ENCODE measurements around the gene WDFY2. TPM values are rescaled to one million over a fixed set of nuclear protein-coding genes. Genes with fewer than 3 reads are reported as not detected.

WDFY2 gene
- total and polyA plus RNA-seq, 4 donors, result 4.6 to 27.3 (median 10.9) TPM

DNA sequence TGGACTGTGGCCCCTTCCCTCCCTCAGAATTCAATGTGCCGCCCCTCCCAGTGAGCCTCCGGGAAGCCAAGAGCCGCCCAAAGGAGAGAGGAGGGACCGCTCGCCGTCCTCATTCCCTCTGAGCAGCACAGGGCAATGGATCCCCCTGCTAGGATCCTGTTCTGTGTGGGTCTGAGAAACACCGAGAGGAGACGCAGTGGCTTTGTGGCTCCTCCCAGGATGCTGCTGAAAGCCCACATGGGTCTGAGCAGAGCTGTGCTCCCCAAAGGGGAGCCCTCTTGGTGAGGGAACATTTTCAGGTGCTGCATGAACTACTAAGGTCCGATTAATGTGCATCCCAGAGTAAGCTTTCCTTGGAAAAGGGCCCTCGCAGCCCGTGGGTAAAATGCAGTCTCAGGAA is 189.3 kb downstream of the WDFY2 start:
- WGBS, 2 donors, result 89 to 90% methylated on average over 10 to 11 of the region's 11 CpGs
- no peak overlapping the region for H3K4me3 ChIP-seq
- peaks cover 0 to 7% (median 0%) of the 10 kb centered on the region in 4 donors for H3K36me3 ChIP-seq (ENCODE audit: control insufficient read depth in 4 of 4, insufficient read depth in 4 of 4, low read length in 4 of 4)
- H3K27ac ChIP-seq (ENCODE audit: low read depth in 1 of 2, low read length in 1 of 2), result no peak overlapping the region
- DNase-seq (no peak), ATAC-seq (ENCODE audit: insufficient read depth, low FRiP score) (no peak)
- no peak overlapping the region for H3K9ac ChIP-seq (ENCODE audit: insufficient read depth in 1 of 2, low read length in 2 of 2)
- TF ChIP-seq CTCF (IDR thresholded peaks at IDR 0.05; ENCODE audit: control extremely low read depth, extremely low read depth), result no peak
- H3K4me1 ChIP-seq (ENCODE audit: control insufficient read depth in 5 of 5, insufficient read depth in 5 of 5, low read length in 5 of 5), result peaks cover 0 to 8% (median 3%) of the 10 kb centered on the region in 5 donors
- no peaks in the 10 kb centered on the region for H3K27me3 ChIP-seq (ENCODE audit: control insufficient read depth in 3 of 3, insufficient read depth in 3 of 3, low read length in 2 of 3)
- no peaks in the 10 kb centered on the region for H3K9me3 ChIP-seq (ENCODE audit: control insufficient read depth in 4 of 4, insufficient read depth in 3 of 4, low read length in 3 of 4)

DNA sequence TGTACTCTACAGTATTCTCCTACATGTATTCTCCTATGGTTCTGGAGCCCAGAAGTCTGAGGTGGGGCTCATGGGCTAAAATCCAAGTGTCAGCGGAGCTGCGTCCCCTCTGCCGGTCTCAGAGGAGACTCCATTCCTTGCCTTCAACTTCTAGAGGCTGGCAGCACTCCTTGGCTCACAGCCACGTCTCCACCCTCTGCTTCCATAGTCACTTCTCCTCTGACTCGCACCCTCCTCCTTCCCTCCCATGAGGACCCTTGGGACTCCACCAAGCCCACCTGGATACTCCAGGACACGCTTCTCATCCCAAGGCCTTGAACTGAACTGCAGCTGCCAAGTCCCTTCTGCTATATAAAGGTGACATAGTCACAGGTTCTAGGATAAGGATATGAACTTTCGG is 191.9 kb downstream of the WDFY2 start:
- Histone ChIP-seq H3K9ac (ENCODE audit: insufficient read depth in 1 of 2, low read length in 2 of 2) (no peak overlapping the region), H3K36me3 (ENCODE audit: control insufficient read depth in 4 of 4, insufficient read depth in 4 of 4, low read length in 4 of 4) (peaks cover 0 to 6% (median 0%) of the 10 kb centered on the region in 4 donors), H3K4me3 (no peak overlapping the region), H3K9me3 (ENCODE audit: control insufficient read depth in 4 of 4, insufficient read depth in 3 of 4, low read length in 3 of 4) (no peaks in the 10 kb centered on the region), H3K27ac (ENCODE audit: low read depth in 1 of 2, low read length in 1 of 2) (no peak overlapping the region), H3K4me1 (ENCODE audit: control insufficient read depth in 5 of 5, insufficient read depth in 5 of 5, low read length in 5 of 5) (no peaks in the 10 kb centered on the region), H3K27me3 (ENCODE audit: control insufficient read depth in 3 of 3, insufficient read depth in 3 of 3, low read length in 2 of 3) (no peaks in the 10 kb centered on the region)
- DNase-seq (no peak), ATAC-seq (ENCODE audit: insufficient read depth, low FRiP score) (no peak)
- no peak for TF ChIP-seq CTCF (IDR thresholded peaks at IDR 0.05; ENCODE audit: control extremely low read depth, extremely low read depth)
- WGBS, 2 donors, result 89 to 91% methylated on average over 7 of the region's 7 CpGs

DNA sequence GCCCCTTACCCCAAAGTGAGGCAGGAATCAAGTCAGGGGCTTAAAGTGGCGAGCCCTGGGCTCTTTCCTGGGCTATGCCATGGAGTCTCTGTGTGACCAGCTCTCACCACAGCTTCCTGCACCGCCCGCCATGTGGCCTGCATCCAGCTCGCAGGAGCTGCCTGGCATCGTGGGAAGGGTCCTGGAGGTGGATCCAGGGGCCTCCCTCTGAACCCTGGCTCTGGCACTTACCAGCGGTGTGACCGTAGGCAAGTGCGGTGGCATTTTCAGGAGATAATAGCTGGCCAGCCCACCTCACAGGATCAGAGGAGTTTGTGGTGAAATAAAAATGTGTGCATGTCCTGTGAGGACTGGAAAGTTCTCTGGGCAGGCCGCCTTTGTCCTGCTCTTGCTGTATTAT is 193.7 kb downstream of the WDFY2 start:
- TF ChIP-seq CTCF (IDR thresholded peaks at IDR 0.05; ENCODE audit: control extremely low read depth, extremely low read depth), result no peak
- H3K27ac ChIP-seq (ENCODE audit: low read depth in 1 of 2, low read length in 1 of 2), result no peak overlapping the region
- DNase-seq (no peak), ATAC-seq (ENCODE audit: insufficient read depth, low FRiP score) (no peak)
- no peak overlapping the region for H3K9ac ChIP-seq (ENCODE audit: insufficient read depth in 1 of 2, low read length in 2 of 2)
- H3K9me3 ChIP-seq (ENCODE audit: control insufficient read depth in 4 of 4, insufficient read depth in 3 of 4, low read length in 3 of 4), result no peaks in the 10 kb centered on the region
- 66 to 82% methylated on average over 9 of the region's 9 CpGs for WGBS, 2 donors
- no peaks in the 10 kb centered on the region for H3K4me1 ChIP-seq (ENCODE audit: control insufficient read depth in 5 of 5, insufficient read depth in 5 of 5, low read length in 5 of 5)
- H3K4me3 ChIP-seq, result no peak overlapping the region
- H3K27me3 ChIP-seq (ENCODE audit: control insufficient read depth in 3 of 3, insufficient read depth in 3 of 3, low read length in 2 of 3), result no peaks in the 10 kb centered on the region
- peaks cover 0 to 6% (median 0%) of the 10 kb centered on the region in 4 donors for H3K36me3 ChIP-seq (ENCODE audit: control insufficient read depth in 4 of 4, insufficient read depth in 4 of 4, low read length in 4 of 4)

DNA sequence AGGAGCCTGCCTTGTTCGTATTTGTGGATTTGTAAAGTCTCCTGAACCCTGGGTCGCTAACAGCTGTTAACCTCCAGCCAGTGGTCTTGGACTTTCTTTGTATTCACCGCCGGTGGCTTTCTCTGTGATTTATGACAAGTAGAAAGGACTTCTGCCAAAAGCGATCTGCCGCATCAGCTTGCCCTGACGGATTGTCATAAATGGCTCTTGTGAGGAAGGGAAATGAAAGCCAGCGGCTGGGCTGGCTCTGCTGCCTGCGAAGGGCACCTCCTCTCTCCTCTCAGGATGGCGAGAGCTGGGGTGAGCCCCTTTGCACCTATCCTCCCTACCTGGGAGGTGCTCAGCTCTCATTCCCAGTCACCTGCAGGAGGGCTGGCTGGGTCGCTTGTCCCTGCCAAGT is 194.1 kb downstream of the WDFY2 start:
- no peak overlapping the region for H3K9ac ChIP-seq (ENCODE audit: insufficient read depth in 1 of 2, low read length in 2 of 2)

More for the DNA sequence above, 194.1 kb downstream of the WDFY2 start:
- H3K4me1 ChIP-seq (ENCODE audit: control insufficient read depth in 5 of 5, insufficient read depth in 5 of 5, low read length in 5 of 5), result no peaks in the 10 kb centered on the region
- H3K36me3 ChIP-seq (ENCODE audit: control insufficient read depth in 4 of 4, insufficient read depth in 4 of 4, low read length in 4 of 4), result peaks cover 0 to 5% (median 0%) of the 10 kb centered on the region in 4 donors
- no peak overlapping the region for H3K27ac ChIP-seq (ENCODE audit: low read depth in 1 of 2, low read length in 1 of 2)
- no peaks in the 10 kb centered on the region for H3K27me3 ChIP-seq (ENCODE audit: control insufficient read depth in 3 of 3, insufficient read depth in 3 of 3, low read length in 2 of 3)
- H3K4me3 ChIP-seq, result no peak overlapping the region
- ATAC-seq (ENCODE audit: insufficient read depth, low FRiP score) (no peak), DNase-seq (no peak)
- H3K9me3 ChIP-seq (ENCODE audit: control insufficient read depth in 4 of 4, insufficient read depth in 3 of 4, low read length in 3 of 4), result no peaks in the 10 kb centered on the region
- no peak for TF ChIP-seq CTCF (IDR thresholded peaks at IDR 0.05; ENCODE audit: control extremely low read depth, extremely low read depth)
- 42 to 60% methylated on average over 11 of the region's 11 CpGs for WGBS, 2 donors

All from lung (tissue), 12 donors.